ENCODE results near the gene CRISP3. TPM values are rescaled to one million over a fixed set of nuclear protein-coding genes. Genes with fewer than 3 reads are reported as not detected.

CRISP3 gene
- total RNA-seq, 2 experiments from 2014 or later, result not detected

DNA sequence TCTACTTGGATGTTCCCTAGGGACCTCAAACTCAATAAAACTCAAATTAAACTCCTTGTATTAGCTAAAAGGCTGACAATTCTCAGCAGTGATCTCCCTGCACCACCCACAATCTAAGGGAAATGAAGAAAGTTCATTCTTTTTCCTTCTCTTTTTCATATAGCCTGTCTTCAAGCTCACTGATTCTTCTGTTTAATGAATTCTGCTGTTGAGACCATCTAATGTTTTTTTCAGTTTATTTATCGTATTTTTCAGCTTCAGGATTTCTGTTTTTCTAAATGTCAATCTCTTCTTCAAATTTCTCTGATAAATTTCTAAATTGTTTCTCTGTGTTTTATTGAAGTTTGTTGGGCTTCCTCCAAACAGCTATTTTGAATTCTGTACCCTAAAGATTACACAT, 50.7 kb downstream of the CRISP3 start:
- Histone ChIP-seq H3K9me3 (ENCODE audit: control insufficient read depth in 1 of 2, insufficient read depth in 1 of 2, low read length in 2 of 2) (peaks cover 9 to 16% of the 10 kb centered on the region in 2 experiments), H3K4me3 (ENCODE audit: low read length) (no peak overlapping the region), H3K4me1 (ENCODE audit: insufficient read depth, low read length) (no peaks in the 10 kb centered on the region), H3K27ac (ENCODE audit: low read depth in 1 of 2, low read length in 2 of 2) (no peak overlapping the region), H3K36me3 (ENCODE audit: insufficient read depth, low read length) (no peaks in the 10 kb centered on the region), H3K27me3 (ENCODE audit: control insufficient read depth in 1 of 2, insufficient read depth in 2 of 2, low read length in 2 of 2) (no peaks in the 10 kb centered on the region)
- CTCF ChIA-PET, result no interaction called here
- Mint-ChIP-seq H3K9me3 (peaks cover 14% of the 10 kb centered on the region), H3K4me3 (no peak overlapping the region), H3K27ac (no peak overlapping the region), H3K4me1 (ENCODE audit: low read depth) (no peaks in the 10 kb centered on the region), H3K27me3 (no peaks in the 10 kb centered on the region), H3K36me3 (ENCODE audit: low read depth) (no peaks in the 10 kb centered on the region)
- POLR2A ChIA-PET, result no interaction called here
- intact Hi-C loops (cut with DNase I, micrococcal nuclease), result no loop called here
- DNase-seq, result no peak
- ATAC-seq (ENCODE audit: poor library complexity), result no peak
- TF ChIP-seq, protein P1, sequence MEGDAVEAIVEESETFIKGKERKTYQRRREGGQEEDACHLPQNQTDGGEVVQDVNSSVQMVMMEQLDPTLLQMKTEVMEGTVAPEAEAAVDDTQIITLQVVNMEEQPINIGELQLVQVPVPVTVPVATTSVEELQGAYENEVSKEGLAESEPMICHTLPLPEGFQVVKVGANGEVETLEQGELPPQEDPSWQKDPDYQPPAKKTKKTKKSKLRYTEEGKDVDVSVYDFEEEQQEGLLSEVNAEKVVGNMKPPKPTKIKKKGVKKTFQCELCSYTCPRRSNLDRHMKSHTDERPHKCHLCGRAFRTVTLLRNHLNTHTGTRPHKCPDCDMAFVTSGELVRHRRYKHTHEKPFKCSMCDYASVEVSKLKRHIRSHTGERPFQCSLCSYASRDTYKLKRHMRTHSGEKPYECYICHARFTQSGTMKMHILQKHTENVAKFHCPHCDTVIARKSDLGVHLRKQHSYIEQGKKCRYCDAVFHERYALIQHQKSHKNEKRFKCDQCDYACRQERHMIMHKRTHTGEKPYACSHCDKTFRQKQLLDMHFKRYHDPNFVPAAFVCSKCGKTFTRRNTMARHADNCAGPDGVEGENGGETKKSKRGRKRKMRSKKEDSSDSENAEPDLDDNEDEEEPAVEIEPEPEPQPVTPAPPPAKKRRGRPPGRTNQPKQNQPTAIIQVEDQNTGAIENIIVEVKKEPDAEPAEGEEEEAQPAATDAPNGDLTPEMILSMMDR (IDR thresholded peaks at IDR 0.05), result no peak

GRCh38 chr6:49692534-49692933, 51.7 kb downstream of the CRISP3 start:
- H3K27me3 ChIP-seq (ENCODE audit: control insufficient read depth in 1 of 2, insufficient read depth in 2 of 2, low read length in 2 of 2), result no peaks in the 10 kb centered on the region
- no peak overlapping the region for H3K27ac ChIP-seq (ENCODE audit: low read depth in 1 of 2, low read length in 2 of 2)
- no peaks in the 10 kb centered on the region for H3K4me1 Mint-ChIP-seq (ENCODE audit: low read depth)
- H3K4me1 ChIP-seq (ENCODE audit: insufficient read depth, low read length), result no peaks in the 10 kb centered on the region
- no peaks in the 10 kb centered on the region for H3K27me3 Mint-ChIP-seq
- DNase-seq (no peak), ATAC-seq (ENCODE audit: poor library complexity) (no peak)
- H3K36me3 ChIP-seq (ENCODE audit: insufficient read depth, low read length), result no peaks in the 10 kb centered on the region
- ChIA-PET POLR2A (no interaction called here), CTCF (no interaction called here)
- no peak overlapping the region for H3K27ac Mint-ChIP-seq
- H3K4me3 Mint-ChIP-seq, result no peak overlapping the region
- no peaks in the 10 kb centered on the region for H3K36me3 Mint-ChIP-seq (ENCODE audit: low read depth)
- TF ChIP-seq, protein P1 (IDR thresholded peaks at IDR 0.05), result no peak
- intact Hi-C loops (cut with DNase I, micrococcal nuclease), result no loop called here
- H3K9me3 Mint-ChIP-seq, result peaks cover 14% of the 10 kb centered on the region
- H3K9me3 ChIP-seq (ENCODE audit: control insufficient read depth in 1 of 2, insufficient read depth in 1 of 2, low read length in 2 of 2), result peaks cover 9 to 16% of the 10 kb centered on the region in 2 experiments
- H3K4me3 ChIP-seq (ENCODE audit: low read length), result no peak overlapping the region

Other genes starting within 250 kb of the CRISP3 start
- gene GLYATL3, start 244.5 kb downstream of the CRISP3 start, total RNA-seq, result not detected
- not detected for gene C6orf141, start 193.7 kb downstream of the CRISP3 start, total RNA-seq
- gene RHAG, start 107.5 kb downstream of the CRISP3 start, total RNA-seq, result not detected
- gene CRISP2, start 30.8 kb downstream of the CRISP3 start, total RNA-seq, result not detected
- not detected for gene PGK2, start 42.9 kb upstream of the CRISP3 start, total RNA-seq
- not detected for gene CRISP1, start 122.1 kb upstream of the CRISP3 start, total RNA-seq
- gene DEFB114, start 219.8 kb upstream of the CRISP3 start, total RNA-seq, result not detected
- not detected for gene DEFB113, start 225.2 kb upstream of the CRISP3 start, total RNA-seq

All from CD4-positive, alpha-beta T cell (primary cell).